Suppressor macrophage treated with lipopolysaccharide for 1 hour (primary cell): ENCODE results near the gene ZNF597.
A peak's percentile ranks its signal among the peaks of the same experiment; 100 is the strongest.

Source experiments
- DNase-seq, 3 donors: peaks; one replicate each; pipeline ENCODE4 v3.0.0-alpha.2; 2020 to 2022

The ZNF597 gene, protein sequence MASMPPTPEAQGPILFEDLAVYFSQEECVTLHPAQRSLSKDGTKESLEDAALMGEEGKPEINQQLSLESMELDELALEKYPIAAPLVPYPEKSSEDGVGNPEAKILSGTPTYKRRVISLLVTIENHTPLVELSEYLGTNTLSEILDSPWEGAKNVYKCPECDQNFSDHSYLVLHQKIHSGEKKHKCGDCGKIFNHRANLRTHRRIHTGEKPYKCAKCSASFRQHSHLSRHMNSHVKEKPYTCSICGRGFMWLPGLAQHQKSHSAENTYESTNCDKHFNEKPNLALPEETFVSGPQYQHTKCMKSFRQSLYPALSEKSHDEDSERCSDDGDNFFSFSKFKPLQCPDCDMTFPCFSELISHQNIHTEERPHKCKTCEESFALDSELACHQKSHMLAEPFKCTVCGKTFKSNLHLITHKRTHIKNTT

DNA sequence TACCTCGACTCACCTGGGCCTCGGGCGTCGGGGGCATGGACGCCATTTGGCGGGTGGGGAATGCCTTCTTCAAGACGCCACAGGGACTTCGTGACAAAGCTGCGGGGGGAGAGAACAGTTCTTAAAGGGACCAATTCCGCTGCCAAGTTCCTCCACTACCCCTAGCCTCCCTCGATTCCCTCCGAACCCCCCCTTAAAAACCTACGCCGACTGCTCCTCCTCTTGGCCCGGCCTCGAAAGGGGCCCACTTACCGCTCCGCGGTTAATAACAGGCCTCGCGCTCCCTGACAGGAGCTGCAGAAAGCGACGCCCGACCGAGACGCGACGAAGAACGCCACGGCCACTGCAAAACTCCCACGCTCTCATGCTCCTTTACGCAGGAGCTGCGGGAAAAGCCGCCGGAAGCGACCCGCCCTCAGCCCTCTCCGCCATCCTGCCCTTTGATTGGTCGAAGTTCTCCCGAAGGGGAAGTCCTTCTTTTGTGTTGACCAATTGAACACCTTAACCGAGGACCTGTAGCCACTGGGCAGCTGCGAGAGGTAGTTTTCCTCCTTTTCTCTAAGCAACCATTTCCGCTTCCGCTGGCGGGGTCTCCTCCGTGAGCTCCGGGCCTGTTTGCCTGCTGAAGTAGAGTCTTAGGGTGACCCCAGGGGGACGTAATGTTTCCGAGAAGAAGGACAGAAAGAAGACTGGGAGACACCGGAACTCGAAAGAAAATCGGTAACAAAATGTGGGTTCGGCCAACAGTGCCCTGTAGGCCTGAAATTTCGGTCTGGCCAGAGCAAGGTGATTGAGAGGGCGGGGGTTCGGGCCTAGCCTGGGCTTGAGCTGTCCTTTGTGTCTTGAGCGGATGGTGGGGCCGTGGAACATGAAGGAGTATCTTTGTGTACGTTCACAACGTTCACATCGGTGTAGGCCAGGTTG is at the start of gene ZNF597, which contains the start of gene NAA60:
ZNF597 (minus strand) TSS at position 397 of the 924 bp plus-strand sequence; CDS start at position 46, 351 bp downstream.
NAA60 (plus strand) TSS at position 573 of the 924 bp plus-strand sequence. CDS start 32,548 bp downstream, outside the sequence.
- peak; percentile 89 to 93 (median 91) for DNase-seq

DNA sequence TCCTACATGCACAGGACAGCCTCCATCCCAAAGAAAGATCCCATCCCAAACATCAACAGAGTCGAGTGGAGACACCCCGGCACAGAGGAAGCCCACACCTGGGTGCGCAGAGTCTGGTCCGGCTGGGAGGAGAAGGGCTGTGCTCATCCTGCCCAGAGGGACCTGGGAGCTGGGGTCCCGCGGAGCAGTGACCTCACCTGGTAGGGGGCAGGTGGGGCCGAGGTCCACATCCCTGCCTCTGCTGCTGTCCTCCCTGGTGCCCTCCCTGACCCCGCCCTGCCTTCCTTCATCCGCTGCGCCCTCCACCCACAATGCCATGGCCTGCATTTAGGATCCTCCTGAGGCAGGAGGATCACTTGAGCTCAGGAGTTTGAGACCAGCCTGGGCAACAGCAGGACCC is 49.1 kb upstream of the ZNF597 start:
- DNase-seq = no peak

DNA sequence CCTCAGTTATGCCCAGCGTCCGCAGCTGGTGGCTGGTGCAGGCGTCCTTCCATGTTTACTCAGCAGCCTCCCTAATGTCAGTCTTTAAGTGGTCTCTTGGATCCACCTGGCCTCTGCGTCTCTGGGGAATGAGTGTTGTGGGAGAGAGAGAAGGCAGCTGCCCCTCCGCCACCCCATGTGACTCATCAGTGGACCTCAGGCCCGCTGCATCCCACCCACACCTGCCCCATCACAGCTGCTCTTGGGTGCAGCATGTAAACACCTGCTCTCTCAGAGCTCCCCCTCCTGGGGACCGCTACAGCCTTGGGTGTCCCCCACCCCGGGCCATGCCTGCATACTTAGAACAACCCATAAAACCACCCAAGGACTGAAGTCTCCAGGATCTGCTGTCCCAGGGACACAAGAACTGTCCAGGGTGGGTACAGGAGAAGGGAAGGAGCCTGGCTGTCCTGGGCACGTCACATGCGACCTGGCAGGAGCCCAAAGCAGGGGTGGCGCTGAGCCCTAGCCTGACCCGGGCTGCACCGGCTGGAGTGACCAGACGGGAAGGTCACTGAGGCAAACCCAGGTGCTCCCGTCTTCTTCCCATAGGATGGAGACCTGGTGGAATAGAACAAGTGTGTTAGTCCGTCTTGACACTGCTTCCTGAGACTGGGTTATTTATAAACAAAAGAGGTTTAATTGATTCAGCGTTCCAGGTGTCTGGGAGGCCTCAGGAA is 47.8 kb upstream of the ZNF597 start:
- no peak for DNase-seq

DNA sequence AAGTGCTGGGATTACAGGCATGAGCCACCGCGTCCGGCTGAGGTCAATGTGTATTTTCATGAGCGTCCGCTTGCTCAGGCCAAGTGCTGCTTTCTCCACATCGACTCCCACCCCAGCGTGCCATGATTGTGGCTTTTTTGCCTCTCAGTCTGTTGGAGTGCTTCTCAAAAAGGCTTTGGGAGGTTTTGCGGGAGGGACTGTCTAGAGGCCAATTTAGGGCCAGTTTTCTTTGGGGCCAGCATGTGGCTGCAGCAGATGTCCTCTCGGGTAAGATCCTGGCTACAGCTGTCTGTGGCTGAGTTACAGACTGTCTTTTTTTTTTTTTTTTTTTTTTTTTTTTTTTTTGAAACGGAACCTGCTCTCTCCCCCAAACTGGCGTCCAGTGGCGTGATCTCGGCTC is 45.5 kb upstream of the ZNF597 start:
- no peak for DNase-seq

DNA sequence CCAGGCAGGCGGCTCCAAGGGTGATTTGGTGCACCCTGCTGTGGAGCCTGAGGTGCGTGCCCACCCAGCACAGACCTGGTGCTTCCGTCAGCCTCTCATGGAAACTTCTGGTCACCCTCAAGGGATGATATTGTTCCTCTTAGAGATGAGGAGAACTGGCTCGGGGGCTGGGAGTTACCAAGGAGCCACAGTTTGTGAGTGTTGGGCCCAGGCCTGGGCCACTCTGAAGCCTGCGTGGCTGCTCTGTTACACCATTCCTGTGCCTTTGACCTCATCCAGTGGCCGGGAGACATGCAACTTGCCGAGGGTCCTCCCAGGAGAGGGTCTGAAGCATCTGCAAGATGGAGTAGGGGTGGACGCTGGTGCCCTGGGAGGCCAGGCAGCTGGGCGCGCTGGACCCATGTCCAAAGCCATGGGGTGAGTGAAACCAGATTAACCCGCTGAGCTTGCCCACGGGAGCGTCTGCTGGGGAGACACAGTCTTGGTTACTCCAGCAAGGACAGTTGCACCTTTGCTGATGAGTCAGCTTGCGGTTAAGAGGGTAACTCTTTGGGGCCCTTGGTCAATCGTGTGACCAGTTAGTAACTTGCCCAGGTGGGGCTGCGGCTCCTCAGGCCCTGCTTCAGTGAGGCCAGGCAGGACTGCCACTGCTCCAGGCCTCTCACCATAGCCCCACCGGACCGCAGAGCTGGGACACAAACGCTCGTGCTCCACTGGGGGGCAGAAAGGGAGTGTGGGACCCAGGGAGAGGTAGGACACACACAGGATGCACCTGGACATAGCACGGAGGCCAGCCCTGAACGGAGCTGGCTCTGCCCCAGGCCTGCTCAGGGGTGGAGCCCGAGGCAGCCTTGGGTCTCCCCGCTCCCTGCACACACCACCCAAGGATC is 44.5 kb upstream of the ZNF597 start:
- no peak for DNase-seq

DNA sequence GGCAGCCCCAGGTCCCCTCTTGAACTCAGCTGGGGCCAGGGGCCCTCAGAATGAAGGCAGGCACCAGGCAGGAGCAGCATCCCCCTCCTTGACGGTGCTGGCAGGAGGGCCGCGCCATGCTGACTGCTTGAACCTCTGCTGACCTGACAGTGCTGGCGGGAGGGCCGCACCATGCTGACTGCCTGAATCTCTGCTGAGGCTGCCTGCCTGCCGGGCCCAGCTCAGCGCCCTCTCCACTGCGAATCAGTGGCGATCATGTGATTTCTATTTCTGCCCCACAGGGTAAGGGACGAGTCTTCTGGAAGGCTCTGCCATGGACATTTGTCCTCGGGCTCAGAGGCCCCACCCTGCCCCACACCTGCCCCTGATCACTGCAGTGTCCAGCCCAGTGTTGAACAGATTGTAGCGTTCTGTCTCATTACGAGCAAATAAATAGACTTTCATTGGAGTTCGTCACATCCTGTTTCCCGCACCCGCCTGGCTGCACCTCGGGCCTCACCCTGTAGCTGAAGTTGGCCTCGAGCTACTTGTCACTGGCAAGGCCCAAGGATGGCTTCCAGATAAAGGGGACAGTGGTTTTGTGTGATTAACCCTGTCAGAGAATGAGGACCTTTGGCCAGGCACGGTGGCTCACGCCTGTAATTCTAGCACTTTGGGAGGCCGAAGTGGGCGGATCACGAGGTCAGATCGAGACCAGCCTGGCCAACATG is 43.4 kb upstream of the ZNF597 start:
- DNase-seq = no peak

DNA sequence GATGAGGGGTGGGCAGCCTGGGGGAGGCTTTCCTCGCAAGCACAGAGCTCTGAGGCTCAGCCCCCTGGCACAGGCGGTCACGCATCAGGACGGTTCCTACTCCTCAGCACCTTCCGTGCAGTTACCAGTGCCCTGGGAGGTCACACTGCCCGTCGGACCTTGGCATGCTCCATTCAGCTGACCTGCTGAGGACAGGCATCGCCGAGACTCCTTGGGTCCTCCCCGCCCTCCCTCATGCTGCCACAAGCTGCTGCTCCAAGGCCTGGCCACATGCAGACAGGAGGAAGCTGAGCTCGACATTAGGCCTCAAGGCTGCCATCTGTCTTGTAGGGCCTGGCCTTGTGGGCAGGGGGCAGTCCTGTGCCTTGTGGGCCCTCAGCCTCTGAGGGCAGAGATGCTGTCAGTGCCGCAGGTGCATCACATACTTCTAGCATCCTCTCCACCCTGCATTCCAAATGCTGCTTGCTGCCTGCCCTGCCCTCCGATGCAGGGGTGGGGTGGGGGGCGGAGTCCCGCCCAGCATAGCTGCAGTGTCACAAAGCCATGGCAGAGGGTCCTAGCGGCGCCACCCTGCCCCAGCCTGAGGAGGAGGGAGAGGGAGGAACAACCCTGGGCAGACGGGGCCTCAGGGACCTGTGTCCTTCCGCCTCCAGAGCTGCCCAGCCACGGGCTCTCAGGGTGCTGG is 42.7 kb upstream of the ZNF597 start:
- DNase-seq = no peak

DNA sequence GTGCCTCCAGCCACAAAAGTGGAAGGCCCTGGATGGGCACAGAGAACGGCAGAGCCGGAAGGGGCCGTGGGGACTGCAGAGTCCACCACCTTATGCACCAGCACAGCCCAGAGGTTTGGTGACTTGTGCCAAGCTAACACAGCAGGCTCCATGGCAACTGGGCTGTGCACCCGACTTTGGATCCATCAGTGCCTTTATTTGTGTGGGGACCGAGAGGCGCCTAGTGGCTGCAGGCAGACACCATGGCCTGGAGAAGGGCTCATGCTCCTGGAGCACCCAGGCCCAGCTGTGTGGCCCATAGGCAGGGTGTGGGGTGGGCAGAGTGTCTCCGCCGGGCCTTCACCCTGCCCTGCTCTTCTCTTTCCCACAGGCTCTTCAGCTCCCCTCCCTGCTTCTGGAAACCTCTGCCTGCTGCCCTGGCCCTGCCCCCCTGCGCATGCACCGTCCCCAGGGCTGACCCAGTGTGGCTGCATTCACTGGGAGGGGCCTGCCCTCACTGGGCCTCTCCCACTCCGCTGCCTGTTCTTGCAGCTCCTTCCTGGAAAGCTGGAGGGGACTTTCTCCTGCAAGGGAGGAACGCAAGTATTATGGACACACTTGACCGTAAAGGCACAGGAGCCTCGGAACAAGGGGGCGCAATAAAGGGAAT is 41.9 kb upstream of the ZNF597 start:
- no peak for DNase-seq

DNA sequence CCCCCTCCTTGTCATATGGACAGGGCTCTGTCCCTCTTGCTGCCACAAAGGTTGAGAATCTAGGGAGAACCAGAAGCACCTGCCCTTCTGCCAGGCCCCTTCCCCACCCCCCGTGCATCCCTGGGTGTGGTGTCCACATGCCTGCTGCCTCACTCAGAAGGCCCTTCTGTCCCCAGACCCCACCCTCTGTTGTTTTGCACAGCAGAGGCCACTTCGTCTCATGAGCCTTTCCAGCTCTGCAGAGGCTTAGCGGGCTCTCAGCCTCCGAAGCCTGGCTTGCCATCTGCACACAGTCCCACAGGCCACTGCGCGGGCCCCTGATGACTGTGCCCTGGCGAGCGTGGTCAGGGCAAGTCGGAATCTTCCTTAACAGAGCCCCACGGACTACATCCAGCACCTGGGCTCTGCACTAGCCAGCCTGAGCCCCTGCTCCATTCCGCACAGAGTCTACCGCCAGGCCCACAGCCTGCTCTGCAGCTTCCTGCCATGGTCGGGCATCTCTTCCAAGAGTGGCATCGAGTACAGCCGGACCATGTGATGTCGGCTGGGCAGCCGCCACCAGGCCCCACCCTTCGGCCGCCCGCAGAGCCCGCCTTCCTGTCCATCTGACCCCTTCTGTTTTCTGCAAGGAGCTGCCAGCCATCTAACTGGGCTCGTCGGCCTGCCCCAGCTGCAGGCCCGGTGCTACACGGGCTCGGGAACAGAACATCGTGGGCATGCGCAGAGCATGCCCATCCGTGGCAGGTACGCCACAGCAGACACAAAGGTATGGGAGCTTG is 41.2 kb upstream of the ZNF597 start:
- DNase-seq = no peak

DNA sequence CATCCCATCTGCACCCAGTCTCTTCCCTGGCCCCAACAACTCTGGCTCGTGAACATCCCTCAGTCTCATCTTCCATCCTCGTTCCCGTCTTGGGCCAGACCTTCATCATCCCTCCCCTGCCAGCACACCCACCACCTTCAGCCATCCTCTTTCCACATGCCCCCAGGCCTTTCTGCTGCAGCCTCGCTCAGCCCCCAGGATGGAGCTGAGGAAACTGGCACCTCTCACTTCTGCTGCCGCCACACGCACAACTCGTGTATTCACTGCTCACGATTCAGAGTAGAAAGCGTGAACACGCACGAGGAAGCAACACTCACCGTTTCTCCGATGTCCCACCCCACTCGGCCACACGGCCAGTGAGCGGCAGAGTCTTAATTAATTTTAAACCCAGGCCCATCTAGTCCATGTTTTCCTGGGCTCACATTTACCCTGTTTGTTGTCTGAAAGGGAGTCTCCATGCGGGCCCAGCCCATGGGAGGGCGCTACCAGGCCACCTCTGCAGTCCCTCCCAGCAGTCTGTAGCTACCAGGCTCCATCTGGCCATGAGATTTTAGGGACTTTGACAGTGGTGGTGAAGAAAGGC is 39.4 kb upstream of the ZNF597 start:
- DNase-seq = no peak

DNA sequence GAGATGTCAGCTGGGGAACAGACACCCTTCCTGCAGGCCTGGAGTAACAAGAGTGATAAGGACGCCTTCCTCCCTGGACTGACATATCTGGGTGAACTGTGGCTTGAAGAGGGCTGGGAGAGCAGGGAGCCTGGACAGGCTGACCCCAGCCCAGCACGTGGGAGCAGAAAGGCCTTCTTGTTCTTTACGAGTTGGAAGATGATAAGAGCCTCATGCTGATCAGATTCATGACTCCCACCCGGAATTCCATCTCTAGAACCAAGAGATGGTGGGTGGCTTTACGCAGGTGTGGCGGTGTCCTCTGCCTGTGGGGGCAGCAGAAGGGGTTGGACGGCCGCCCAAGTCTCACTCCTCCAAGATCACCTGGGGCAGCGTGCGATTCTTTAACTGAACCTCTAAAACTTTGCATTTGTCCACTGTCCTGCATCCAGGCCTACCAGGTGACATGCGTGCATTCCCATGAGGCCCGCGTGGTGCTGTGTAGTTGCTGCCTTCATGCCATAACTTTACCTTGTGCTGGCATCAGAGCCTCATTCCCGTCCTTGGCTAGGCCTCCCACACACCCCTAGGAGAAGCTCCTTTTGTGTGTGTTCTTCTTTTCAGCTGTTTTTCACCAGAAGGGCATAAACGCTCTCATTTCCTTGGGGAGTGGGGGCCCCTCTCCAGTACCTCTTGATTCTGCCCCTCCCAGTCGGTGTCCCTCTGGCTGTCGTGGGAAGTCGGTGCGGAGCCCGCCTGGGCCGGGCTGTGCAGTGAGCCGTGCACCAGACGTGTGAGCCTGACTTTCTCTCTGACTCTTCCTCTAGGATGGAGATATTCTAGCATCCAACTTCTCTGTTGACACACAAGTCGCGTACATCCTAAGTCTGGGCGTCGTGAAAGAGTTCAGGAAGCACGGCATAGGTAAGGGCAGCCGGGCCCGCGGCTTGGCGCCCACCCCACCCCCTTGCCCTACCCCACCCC is 38.7 kb upstream of the ZNF597 start:
- DNase-seq = no peak

DNA sequence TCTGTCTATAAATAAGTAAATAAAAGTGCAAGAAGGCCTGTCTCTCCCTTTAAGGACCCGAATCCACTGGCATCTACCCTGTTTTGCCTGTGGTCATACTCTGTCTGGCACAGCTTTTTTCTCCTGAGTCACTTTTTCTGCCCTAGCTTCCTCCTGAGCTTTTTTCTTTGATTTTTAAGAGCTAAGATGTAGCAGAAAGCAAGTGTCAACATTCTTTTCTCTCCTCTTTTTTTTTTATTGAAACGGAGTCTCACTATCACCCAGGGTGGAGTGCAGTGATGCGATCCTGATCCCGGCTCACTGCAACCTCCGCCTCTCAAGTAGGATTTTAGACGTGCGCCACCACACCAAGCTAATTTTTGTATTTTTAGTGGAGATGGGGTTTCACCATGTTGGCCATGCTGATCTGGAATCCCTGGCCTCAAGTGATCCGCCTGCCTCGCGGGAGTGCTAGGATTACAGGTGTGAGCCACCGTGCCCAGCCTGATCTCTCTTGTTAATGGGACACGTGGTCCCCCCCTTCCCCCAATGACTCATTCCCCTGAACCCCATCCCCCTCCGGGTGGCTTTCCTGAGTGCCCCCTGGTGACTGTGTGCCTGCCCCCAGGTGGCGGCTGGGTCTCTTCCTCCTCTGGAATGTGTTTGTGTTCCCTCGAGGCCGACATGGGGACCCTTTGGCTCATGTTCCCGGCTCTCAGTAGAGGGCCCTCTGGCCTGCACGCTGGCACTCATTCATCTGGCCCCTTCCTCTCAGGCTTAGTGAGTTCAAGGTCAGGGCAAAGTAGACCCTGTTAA is 37.8 kb upstream of the ZNF597 start:
- no peak for DNase-seq

DNA sequence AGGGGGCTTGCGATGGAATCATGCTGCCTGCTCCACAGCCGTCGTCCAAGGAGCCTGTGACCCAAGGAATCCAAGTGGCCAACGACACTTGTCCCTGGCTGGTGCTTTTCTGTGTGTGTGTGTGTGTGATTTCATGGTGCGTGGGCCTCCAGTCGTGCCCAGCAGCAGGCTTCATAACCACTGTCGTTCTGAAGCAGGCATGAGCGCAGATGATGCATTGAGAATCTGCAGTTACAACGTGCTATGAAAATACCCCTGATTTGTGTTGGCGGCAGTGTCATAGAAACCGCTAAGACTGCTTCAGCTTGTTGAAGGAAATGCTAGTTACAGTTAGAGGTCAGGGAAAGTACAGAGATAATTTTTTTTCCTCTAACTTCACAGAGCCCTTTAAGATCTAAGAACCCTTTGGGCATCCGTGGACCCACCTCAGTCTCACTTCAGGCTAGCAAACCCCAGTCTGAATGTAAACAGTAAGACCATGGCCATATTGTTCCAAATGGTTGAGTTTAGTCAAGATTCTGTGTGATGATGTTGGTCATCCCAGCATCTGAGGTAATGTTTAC is 36.4 kb upstream of the ZNF597 start:
- DNase-seq = no peak

DNA sequence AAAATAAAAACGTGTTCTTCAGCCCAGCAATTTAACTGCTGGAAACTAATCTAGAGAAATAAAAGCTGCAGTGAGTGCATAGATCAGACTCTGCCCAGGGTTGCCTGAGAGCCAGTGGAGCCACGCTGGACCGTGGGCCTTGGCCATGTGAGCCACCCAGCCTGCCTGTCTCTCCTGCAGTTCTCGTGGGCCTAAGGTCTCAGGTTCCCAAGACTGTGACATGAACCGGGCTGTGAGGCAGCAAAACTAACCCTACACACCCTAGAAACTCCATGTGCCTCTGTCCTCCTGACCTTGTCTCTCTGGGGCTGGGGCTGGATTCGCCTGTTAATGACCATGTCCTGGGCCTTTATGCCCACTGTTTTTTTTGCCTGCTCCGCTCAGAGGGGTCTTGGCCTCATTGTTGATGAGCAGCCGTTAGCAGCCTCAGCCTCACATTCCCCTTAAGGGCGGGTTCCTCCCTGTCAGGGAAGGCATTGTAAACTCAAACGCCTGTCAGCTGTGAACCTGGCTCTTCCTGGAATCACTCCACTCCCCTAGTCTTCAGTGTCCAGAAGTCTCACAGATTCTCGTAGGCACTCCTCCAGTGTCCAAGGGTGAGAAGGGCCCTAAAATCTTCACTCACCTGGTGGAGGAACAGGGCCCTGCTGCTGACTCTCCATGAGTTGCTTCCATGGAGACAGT is 35.1 kb upstream of the ZNF597 start:
- DNase-seq = no peak

DNA sequence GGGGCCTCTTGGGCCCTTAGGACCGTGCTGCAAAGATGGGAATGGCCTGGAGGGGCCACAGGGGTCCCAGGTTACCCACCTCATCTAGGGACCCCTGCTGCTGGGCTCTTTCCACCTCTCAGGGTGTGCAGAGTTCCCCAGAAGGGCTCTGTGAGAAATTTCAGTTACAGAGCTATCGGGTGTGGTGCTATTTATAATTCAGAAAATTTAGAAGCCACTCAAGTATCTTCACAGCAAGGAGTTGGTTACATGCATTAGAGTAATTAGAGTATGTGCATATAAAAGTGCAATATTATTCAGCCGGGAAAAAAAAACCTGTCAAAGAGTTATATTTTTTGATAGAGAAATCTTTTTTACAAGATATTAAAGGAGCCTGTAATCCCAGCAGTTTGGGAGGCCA is 33.1 kb upstream of the ZNF597 start:
- no peak for DNase-seq
